ENCODE measurements around the gene RASSF4.

The RASSF4 gene

GRCh38 chr10:44936314-44936975 is 23.2 kb upstream of the RASSF4 start:
- Histone ChIP-seq H4K20me1 (no peaks in the 10 kb centered on the region), H3K4me3 (peak overlapping the region in 5 of 10 experiments; percentile 7 to 33 (median 20); a peak in 4 of 20 replicates), H3K9me3 (replicated peaks in 1 of 11) (peaks cover 17 to 51% (median 31%) of the 10 kb centered on the region in 11 experiments; a peak in 21 of 22 replicates), H3K4me2 (peak overlapping the region; percentile 62 to 94 (median 87)), H3K27me3 (no peaks in the 10 kb centered on the region), H3K27ac (peak overlapping the region in 10 of 11 experiments; percentile 11 to 79 (median 70); a peak in 21 of 22 replicates), H3K36me3 (no peaks in the 10 kb centered on the region; a peak in 1 of 22 replicates), H3K9ac (peak overlapping the region in 7 of 11 experiments; percentile 12 to 59 (median 45); a peak in 11 of 22 replicates), H3K4me1 (peaks cover 52 to 93% (median 86%) of the 10 kb centered on the region in 10 experiments)
- TF ChIP-seq Cebpa-rat (IDR thresholded peaks at IDR 0.05): no peak

- Histone ChIP-seq H3K9ac (peak overlapping the region in 1 of 11 experiments; percentile 59; a peak in 1 of 22 replicates), H3K4me1 (peaks cover 50 to 89% (median 81%) of the 10 kb centered on the region in 10 experiments), H3K36me3 (no peaks in the 10 kb centered on the region; a peak in 1 of 22 replicates), H3K4me2 (peak overlapping the region; percentile 62 to 94 (median 87); a peak in 21 of 22 replicates), H4K20me1 (no peaks in the 10 kb centered on the region), H3K27ac (peak overlapping the region in 8 of 11 experiments; percentile 0 to 79 (median 74); a peak in 13 of 22 replicates), H3K27me3 (no peaks in the 10 kb centered on the region), H3K9me3 (replicated peaks in 1 of 11) (peaks cover 17 to 60% (median 31%) of the 10 kb centered on the region in 11 experiments), H3K4me3 (0 out of 20 replicates have a peak overlapping the region, but pooled peaks of 1 of the 10 experiments have one; percentile 33)
- TF ChIP-seq Cebpa-rat (IDR thresholded peaks at IDR 0.05): no peak
Measured at GRCh38 chr10:44937196-44938005, 22.2 kb upstream of the RASSF4 start.

DNA sequence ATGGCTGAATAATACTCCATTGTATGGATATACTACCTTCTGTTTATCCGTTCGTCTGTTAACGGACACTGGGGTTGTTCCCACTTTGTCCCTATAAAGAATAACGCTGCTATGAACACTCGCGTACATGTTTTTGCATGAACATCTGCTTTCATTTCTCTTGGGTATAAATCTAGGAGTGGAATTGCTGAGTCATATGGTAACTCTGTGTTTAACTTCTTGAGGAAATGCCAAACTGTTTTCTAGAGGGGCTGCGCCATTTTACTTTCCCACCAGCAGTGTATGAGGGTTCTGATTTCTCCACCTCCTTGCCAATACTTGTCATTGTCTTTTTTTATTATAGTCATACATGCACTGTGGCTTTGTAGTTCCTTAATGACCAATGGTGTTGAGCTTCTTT is 20.6 kb upstream of the RASSF4 start:
- H3K9me3 ChIP-seq (replicated peaks in 1 of 11): peaks cover 17 to 68% (median 34%) of the 10 kb centered on the region in 11 experiments
- no peak overlapping the region for H3K9ac ChIP-seq
- H3K4me3 ChIP-seq: peak overlapping the region in 2 of 10 experiments; percentile 14 to 33; a peak in 3 of 20 replicates
- peak overlapping the region in 6 of 11 experiments; percentile 23 to 87 (median 68); a peak in 9 of 22 replicates for H3K4me2 ChIP-seq
- peak overlapping the region in 8 of 11 experiments; percentile 37 to 79 (median 70); a peak in 13 of 22 replicates for H3K27ac ChIP-seq
- no peaks in the 10 kb centered on the region; a peak in 1 of 22 replicates for H3K36me3 ChIP-seq
- no peaks in the 10 kb centered on the region for H4K20me1 ChIP-seq
- H3K4me1 ChIP-seq: peaks cover 35 to 74% (median 65%) of the 10 kb centered on the region in 10 experiments
- H3K27me3 ChIP-seq: no peaks in the 10 kb centered on the region
- no peak for TF ChIP-seq Cebpa-rat (IDR thresholded peaks at IDR 0.05)

DNA sequence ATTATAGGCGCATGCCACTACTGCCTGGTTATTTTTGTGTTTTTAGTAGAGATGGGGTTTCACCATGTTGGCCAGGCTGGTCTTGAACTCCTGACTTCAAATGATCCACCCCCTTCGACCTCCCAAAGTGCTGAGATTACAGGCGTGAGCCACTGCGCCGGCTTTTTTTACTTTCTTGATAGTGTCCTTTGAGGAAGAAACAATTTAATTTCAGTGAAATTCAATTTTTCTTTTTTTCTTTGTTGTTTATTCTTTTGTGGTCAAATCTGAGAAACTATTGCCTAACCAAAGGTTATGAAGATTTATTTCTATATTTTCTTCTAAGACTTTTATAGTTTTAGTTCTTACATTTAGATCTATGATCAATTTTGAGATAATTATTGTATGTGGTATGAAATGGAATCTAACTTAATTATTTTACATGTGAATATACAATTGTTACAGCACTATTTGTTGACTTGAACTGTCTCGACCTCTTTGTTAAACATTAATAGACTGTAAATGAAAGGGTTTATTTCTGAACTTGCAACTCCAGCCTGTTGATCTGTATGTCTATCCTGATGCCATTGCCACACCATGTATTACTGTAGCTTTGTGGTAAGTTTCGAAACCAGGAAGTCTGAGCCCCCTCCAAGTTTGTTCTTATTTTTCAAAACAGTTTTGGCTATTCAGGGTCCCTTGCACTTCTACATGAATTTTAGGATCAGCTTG is 19.8 kb upstream of the RASSF4 start:
- Histone ChIP-seq H3K27ac (peak overlapping the region in 10 of 11 experiments; percentile 41 to 79 (median 66); a peak in 18 of 22 replicates), H3K4me3 (peak overlapping the region in 2 of 10 experiments; percentile 1 to 33; a peak in 2 of 20 replicates), H3K27me3 (no peaks in the 10 kb centered on the region), H3K4me1 (peaks cover 26 to 65% (median 56%) of the 10 kb centered on the region in 10 experiments), H3K4me2 (peak overlapping the region in 9 of 11 experiments; percentile 7 to 87 (median 56); a peak in 16 of 22 replicates), H3K9me3 (replicated peaks in 1 of 11) (peaks cover 26 to 77% (median 43%) of the 10 kb centered on the region in 11 experiments), H3K36me3 (peaks cover 0 to 5% (median 0%) of the 10 kb centered on the region in 11 experiments; a peak in 1 of 22 replicates), H3K9ac (peak overlapping the region in 1 of 11 experiments; percentile 26; a peak in 4 of 22 replicates), H4K20me1 (no peaks in the 10 kb centered on the region)
- peak in 5 of 11 experiments; percentile 19 to 73 (median 33); a peak in 6 of 22 replicates for TF ChIP-seq Cebpa-rat (IDR thresholded peaks at IDR 0.05)

DNA sequence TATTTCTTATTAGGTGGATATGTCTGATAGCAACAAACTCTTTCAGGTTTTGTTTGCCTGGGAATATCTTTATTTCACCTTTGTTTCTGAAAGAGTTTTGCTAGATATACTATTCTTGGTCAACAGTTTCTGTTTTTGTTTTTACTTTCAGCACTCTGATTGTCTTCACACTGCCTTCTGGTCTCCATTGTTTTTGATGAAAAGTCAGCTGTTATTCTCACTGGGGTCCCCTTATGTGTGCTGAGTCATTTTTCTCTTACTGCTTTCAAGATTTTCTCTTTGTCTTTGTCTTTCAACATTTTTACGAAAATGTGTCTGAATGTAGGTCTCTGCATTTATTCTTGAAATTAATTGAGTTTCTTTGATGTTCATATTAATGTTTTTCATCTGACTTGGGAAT is 15.2 kb upstream of the RASSF4 start:
- Histone ChIP-seq H3K27ac (no peak overlapping the region), H3K4me2 (no peak overlapping the region), H3K9ac (no peak overlapping the region), H3K36me3 (peaks cover 0 to 14% (median 0%) of the 10 kb centered on the region in 11 experiments; a peak in 1 of 22 replicates), H3K4me3 (no peak overlapping the region; a peak in 1 of 20 replicates), H3K4me1 (peaks cover 30 to 63% (median 55%) of the 10 kb centered on the region in 10 experiments), H3K9me3 (replicated peaks in 1 of 11) (peaks cover 23 to 59% (median 39%) of the 10 kb centered on the region in 11 experiments), H3K27me3 (no peaks in the 10 kb centered on the region), H4K20me1 (no peaks in the 10 kb centered on the region; a peak in 1 of 22 replicates)
- TF ChIP-seq Cebpa-rat (IDR thresholded peaks at IDR 0.05): no peak

GRCh38 chr10:44946205-44946604 is 13.4 kb upstream of the RASSF4 start:
- peak overlapping the region; percentile 11 to 96 (median 90); a peak in 19 of 22 replicates for H3K4me2 ChIP-seq

DNA sequence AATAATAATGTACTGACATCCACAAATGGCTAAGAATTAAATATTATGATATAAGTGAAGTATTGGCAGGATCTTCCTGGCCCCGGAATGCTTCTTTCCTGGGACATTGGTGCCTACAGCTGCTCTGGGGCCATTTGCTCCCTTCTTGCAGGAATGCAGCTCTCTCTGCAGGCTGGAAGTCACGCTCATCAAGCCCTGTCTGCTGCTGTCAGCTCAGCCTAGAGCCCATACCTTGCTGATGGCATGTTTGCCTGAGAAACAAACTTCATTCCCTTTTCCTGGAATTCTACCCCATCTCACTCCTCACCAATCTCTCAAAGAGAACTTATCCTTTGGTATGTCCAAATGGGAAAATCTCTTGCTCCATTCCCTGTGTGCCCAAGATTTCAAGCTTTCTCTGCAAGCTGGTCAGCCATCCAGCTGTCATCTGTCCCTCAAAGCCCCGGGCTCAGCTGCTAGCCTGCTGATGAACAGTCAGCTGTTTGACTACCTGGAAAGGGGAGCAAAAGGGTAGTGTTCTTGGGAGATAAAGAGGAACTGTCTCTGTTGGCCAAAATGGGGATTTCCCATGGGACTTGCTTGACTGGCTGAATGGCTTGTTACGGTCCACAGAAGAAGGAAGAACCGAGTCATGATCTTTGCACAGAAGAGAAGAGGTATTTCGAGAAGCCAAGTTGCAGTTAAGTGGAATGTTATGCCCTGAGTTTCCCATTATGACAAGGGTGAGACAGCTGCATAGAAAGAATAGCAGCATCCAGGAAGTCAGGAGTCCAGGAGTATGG is 12.0 kb upstream of the RASSF4 start:
- H3K9me3 ChIP-seq (replicated peaks in 1 of 11): peaks cover 18 to 28% (median 23%) of the 10 kb centered on the region in 11 experiments
- H3K4me2 ChIP-seq: peak overlapping the region; percentile 83 to 96 (median 92)
- peaks cover 0 to 25% (median 5%) of the 10 kb centered on the region in 11 experiments; a peak in 7 of 22 replicates for H3K36me3 ChIP-seq
- H3K27ac ChIP-seq: peak overlapping the region in 10 of 11 experiments; percentile 33 to 79 (median 74); a peak in 21 of 22 replicates
- no peak for TF ChIP-seq Cebpa-rat (IDR thresholded peaks at IDR 0.05)
- peak overlapping the region in 10 of 11 experiments; percentile 12 to 65 (median 38); a peak in 14 of 22 replicates for H3K9ac ChIP-seq
- H4K20me1 ChIP-seq: no peaks in the 10 kb centered on the region; a peak in 1 of 22 replicates
- no peaks in the 10 kb centered on the region for H3K27me3 ChIP-seq
- peak overlapping the region in 5 of 10 experiments; percentile 10 to 42 (median 14); a peak in 6 of 20 replicates for H3K4me3 ChIP-seq
- peaks cover 46 to 76% (median 59%) of the 10 kb centered on the region in 10 experiments for H3K4me1 ChIP-seq

More at GRCh38 chr10:44946205-44946604, 13.4 kb upstream of the RASSF4 start:
- no peak for TF ChIP-seq Cebpa-rat (IDR thresholded peaks at IDR 0.05)
- Histone ChIP-seq H3K9me3 (replicated peaks in 1 of 11) (peaks cover 21 to 41% (median 28%) of the 10 kb centered on the region in 11 experiments), H3K27ac (peak overlapping the region in 9 of 11 experiments; percentile 2 to 66 (median 54); a peak in 15 of 22 replicates), H3K9ac (peak overlapping the region in 5 of 11 experiments; percentile 14 to 43 (median 33); a peak in 5 of 22 replicates), H3K4me3 (peak overlapping the region in 1 of 10 experiments; percentile 28; a peak in 1 of 20 replicates), H3K4me1 (peaks cover 46 to 63% (median 57%) of the 10 kb centered on the region in 10 experiments), H3K36me3 (peaks cover 0 to 14% (median 0%) of the 10 kb centered on the region in 11 experiments; a peak in 2 of 22 replicates), H4K20me1 (no peaks in the 10 kb centered on the region; a peak in 1 of 22 replicates), H3K27me3 (no peaks in the 10 kb centered on the region)

All from BLaER1 treated with 17β-estradiol and CSF1 and Interleukin-3, amounts not matched to agents 10 nM and 100 nM (cell line).